Left lung (tissue), 10 donors: ENCODE data around the gene GALNT1. TPM values are rescaled to one million over a fixed set of nuclear protein-coding genes. Genes with fewer than 3 reads are reported as not detected.

Experiments
- ATAC-seq: fragments of 200-7000 bp; cut with Tn5 transposase; one replicate; pipeline ENCODE4 v1.9.1; 2020; ENCODE audit warnings: moderate library complexity
- DNase-seq, 4 donors: peaks; one replicate each; pipeline ENCODE4 v3.0.0-alpha.2; 2013 to 2020
- H3K27ac ChIP-seq, 2 donors: fragments of 200-600 bp; sonication (generic) in 1 of 2; one replicate each; pipeline versions ENCODE4 v1.5.0 to v1.8.0; 2020 to 2021
- H3K27me3 ChIP-seq, 2 donors: fragments of 200-600 bp; sonication (generic) in 1 of 2; one replicate each; pipeline versions ENCODE4 v1.5.0 to v1.8.0; 2020 to 2021
- H3K36me3 ChIP-seq, 2 donors: fragments of 200-600 bp; sonication (generic) in 1 of 2; one replicate each; pipeline versions ENCODE4 v1.5.0 to v1.8.0; 2020 to 2021
- H3K4me1 ChIP-seq, 2 donors: fragments of 200-600 bp; one replicate each; pipeline ENCODE4 v1.8.0; 2021
- H3K4me3 ChIP-seq, 2 donors: fragments of 200-600 bp; sonication (generic) in 1 of 2; one replicate each; pipeline versions ENCODE4 v1.5.0 to v1.8.0; 2020 to 2021; ENCODE audit warnings: mild to moderate bottlenecking in 1 of 2
- H3K9me3 ChIP-seq, 2 donors: fragments of 200-600 bp; sonication (generic) in 1 of 2; one replicate each; pipeline versions ENCODE4 v1.5.0 to v1.8.0; 2020 to 2021
- CTCF ChIP-seq, 2 donors: fragments of 200-600 bp; sonication (generic) in 1 of 2; IDR thresholded peaks; one replicate each; pipeline versions ENCODE4 v1.5.0 to v1.8.0; 2021; ENCODE audit warnings: antibody characterized with exemption in 2 of 2
- intact Hi-C, 2 donors: fragments of 100-400 bp; cut with DNase I; formaldehyde crosslinking; loops; one replicate each; pipeline versions ENCODE4 v1.11.2 to v1.14.2; 2022
- polyA plus RNA-seq, 6 donors: library from polyadenylated mRNA; unstranded; fragments of 120-200 nt; gene quantifications; one replicate each; pipeline ENCODE4 v1.2.1, GENCODE V29; 2013; ENCODE audit not compliant: insufficient read length in 6 of 6
- total RNA-seq, 2 donors: library from RNA; stranded (reverse); fragmentation: NEBNext Ultra II Directional; extraction: Animal tissue kit (Norgen Biotek cat#: 25700); gene quantifications; one replicate each; pipeline ENCODE4 v1.2.1, GENCODE V29; 2021
- donor health status: DM: no; HTN: yes; CAD: no.
- donor health status: DM: no; HTN: no; CAD: no.

GALNT1 gene
- total and polyA plus RNA-seq, 8 donors = 82.5 to 110 (median 107) TPM

DNA sequence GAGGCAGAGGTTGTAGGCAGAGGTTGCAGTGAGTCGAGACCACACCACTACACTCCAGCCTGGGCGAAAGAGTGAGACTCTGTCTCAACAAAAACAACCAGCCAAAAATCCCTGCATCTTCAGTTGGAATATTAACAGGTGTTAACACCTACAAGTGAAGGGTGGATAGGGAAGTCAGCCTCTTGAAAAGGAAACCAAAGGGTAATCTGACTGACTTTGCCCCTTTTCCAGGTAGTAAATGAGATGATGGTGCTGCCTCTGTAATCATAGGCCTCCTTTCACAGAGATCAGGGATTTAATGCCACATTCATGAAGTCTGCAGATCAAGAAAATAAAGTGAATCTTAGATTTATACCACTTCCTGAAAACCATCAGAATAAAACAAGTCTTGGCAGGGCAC is 133.6 kb downstream of the GALNT1 start:
- peaks cover 0 to 21% of the 10 kb centered on the region in 2 donors for H3K36me3 ChIP-seq
- no peak overlapping the region for H3K4me3 ChIP-seq
- intact Hi-C loops = no loop called here
- TF ChIP-seq CTCF (IDR thresholded peaks at IDR 0.05) = no peak
- H3K9me3 ChIP-seq = peaks cover 0 to 14% of the 10 kb centered on the region in 2 donors
- H3K27me3 ChIP-seq = no peaks in the 10 kb centered on the region
- no peaks in the 10 kb centered on the region for H3K4me1 ChIP-seq
- no peak for ATAC-seq
- no peak overlapping the region for H3K27ac ChIP-seq
- DNase-seq = no peak

- no peak for ATAC-seq
- TF ChIP-seq CTCF (IDR thresholded peaks at IDR 0.05) = no peak
Measured at GRCh38 chr18:35716169-35716831, 134.8 kb downstream of the GALNT1 start.

DNA sequence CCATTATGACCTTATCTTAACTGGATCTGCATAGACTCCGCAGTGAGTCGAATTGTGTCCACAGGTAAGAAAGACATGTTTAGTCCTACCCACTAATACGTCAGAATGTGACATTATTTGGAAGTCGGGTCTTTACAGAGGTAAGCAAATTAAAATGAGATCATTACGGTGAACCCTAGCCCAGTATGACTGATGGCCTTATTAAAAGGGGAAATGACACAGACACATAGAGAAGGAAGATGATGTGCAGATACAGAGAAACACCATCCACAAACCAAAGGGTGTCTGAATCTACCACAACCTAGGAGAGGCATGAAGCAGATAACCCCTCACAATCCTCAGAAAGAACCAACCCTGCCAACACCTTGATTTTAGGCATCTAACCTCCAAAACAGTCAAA is 135.6 kb downstream of the GALNT1 start:
- intact Hi-C loops = no loop called here
- Histone ChIP-seq H3K4me1 (no peaks in the 10 kb centered on the region), H3K27ac (no peak overlapping the region), H3K27me3 (no peaks in the 10 kb centered on the region), H3K36me3 (peaks cover 0 to 5% of the 10 kb centered on the region in 2 donors), H3K9me3 (peaks cover 0 to 15% of the 10 kb centered on the region in 2 donors), H3K4me3 (no peak overlapping the region)
- ATAC-seq (no peak), DNase-seq (no peak)
- no peak for TF ChIP-seq CTCF (IDR thresholded peaks at IDR 0.05)

More at GRCh38 chr18:35716169-35716831, 134.8 kb downstream of the GALNT1 start:
- Histone ChIP-seq H3K4me1 (no peaks in the 10 kb centered on the region), H3K9me3 (peaks cover 0 to 15% of the 10 kb centered on the region in 2 donors), H3K27me3 (no peaks in the 10 kb centered on the region), H3K36me3 (peaks cover 0 to 11% of the 10 kb centered on the region in 2 donors), H3K27ac (no peak overlapping the region), H3K4me3 (no peak overlapping the region)
- DNase-seq = no peak
- intact Hi-C loops = no loop called here

GRCh38 chr18:35721431-35722081 is 140.0 kb downstream of the GALNT1 start:
- no peaks in the 10 kb centered on the region for H3K36me3 ChIP-seq
- no peaks in the 10 kb centered on the region for H3K27me3 ChIP-seq
- no peaks in the 10 kb centered on the region for H3K4me1 ChIP-seq
- H3K9me3 ChIP-seq = peaks cover 0 to 15% of the 10 kb centered on the region in 2 donors
- TF ChIP-seq CTCF (IDR thresholded peaks at IDR 0.05) = no peak
- ATAC-seq (no peak), DNase-seq (peak in 1 of 4 donors; percentile 25)
- intact Hi-C loops = no loop called here
- H3K27ac ChIP-seq = no peak overlapping the region
- H3K4me3 ChIP-seq = no peak overlapping the region

DNA sequence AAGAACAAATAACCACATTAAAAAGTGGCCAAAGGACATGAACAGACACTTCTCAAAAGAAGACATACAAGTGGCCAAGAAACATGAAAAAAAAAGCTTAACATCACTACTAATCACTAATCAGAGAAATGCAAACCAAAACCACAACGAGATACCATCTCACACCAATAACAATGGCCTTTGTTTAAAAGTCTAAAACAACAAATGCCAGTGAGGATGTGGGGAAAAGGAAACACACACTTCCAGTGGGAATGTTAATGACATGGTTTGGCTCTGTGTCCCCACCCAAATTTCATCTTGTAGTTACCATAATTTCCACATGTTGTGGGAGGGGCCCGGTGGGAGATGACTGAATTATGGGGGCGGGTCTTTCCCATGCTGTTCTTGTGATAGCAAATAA is 147.1 kb downstream of the GALNT1 start:
- Histone ChIP-seq H3K27me3 (no peaks in the 10 kb centered on the region), H3K36me3 (no peaks in the 10 kb centered on the region), H3K9me3 (peaks cover 0 to 6% of the 10 kb centered on the region in 2 donors), H3K4me3 (no peak overlapping the region), H3K4me1 (no peaks in the 10 kb centered on the region), H3K27ac (no peak overlapping the region)
- no peak for DNase-seq
- no peak for ATAC-seq
- TF ChIP-seq CTCF (IDR thresholded peaks at IDR 0.05) = no peak
- intact Hi-C loops = no loop called here
